GM19099 (cell line): ENCODE results near the gene ADAM10.

Source experiments
- POLR2A ChIP-seq: IDR thresholded peaks from 3 replicates; pipeline ENCODE4 v1.6.1; 2011; ENCODE audit warnings: low read depth; ENCODE audit not compliant: insufficient read length; ENCODE audit errors: extremely low read depth

The ADAM10 gene

GRCh38 chr15:58736018-58736643 is 13.4 kb downstream of the ADAM10 start:
- no peak for TF ChIP-seq POLR2A

GRCh38 chr15:58734859-58735258 is 14.6 kb downstream of the ADAM10 start:
- no peak for TF ChIP-seq POLR2A

- TF ChIP-seq POLR2A: no peak
Measured at GRCh38 chr15:58732625-58733363, 16.7 kb downstream of the ADAM10 start.

- no peak for TF ChIP-seq POLR2A
Measured at GRCh38 chr15:58731756-58732535, 17.6 kb downstream of the ADAM10 start.

- TF ChIP-seq POLR2A: no peak
Measured at GRCh38 chr15:58726867-58727266, 22.6 kb downstream of the ADAM10 start.

GRCh38 chr15:58724466-58724865 is 25.0 kb downstream of the ADAM10 start:
- no peak for TF ChIP-seq POLR2A

- TF ChIP-seq POLR2A: no peak
Measured at GRCh38 chr15:58717357-58717756, 32.1 kb downstream of the ADAM10 start.

GRCh38 chr15:58716027-58716426 is 33.5 kb downstream of the ADAM10 start:
- no peak for TF ChIP-seq POLR2A

GRCh38 chr15:58715266-58715917 is 34.1 kb downstream of the ADAM10 start:
- TF ChIP-seq POLR2A: no peak

- no peak for TF ChIP-seq POLR2A
Measured at GRCh38 chr15:58710701-58711100, 38.8 kb downstream of the ADAM10 start.

GRCh38 chr15:58707397-58707796 is 42.1 kb downstream of the ADAM10 start:
- TF ChIP-seq POLR2A: no peak

- TF ChIP-seq POLR2A: no peak
Measured at GRCh38 chr15:58705105-58705504, 44.4 kb downstream of the ADAM10 start.

- TF ChIP-seq POLR2A: no peak
Measured at GRCh38 chr15:58704155-58704865, 45.2 kb downstream of the ADAM10 start.

- no peak for TF ChIP-seq POLR2A
Measured at GRCh38 chr15:58703610-58704009, 45.9 kb downstream of the ADAM10 start.

- no peak for TF ChIP-seq POLR2A
Measured at GRCh38 chr15:58702233-58702632, 47.3 kb downstream of the ADAM10 start.
